HFFc6 (cell line): ENCODE results near the gene FIGNL2. TPM values are rescaled to one million over a fixed set of nuclear protein-coding genes. Genes with fewer than 3 reads are reported as not detected.

Experiments
- DNase-seq: peaks from one replicate; pipeline ENCODE4 v3.0.0-alpha.2; 2018
- H3K27ac Mint-ChIP-seq: 2 replicates; pipeline ENCODE4 v1.8.0; 2020; ENCODE audit warnings: mild to moderate bottlenecking, mixed read lengths
- H3K27me3 Mint-ChIP-seq: 2 replicates; pipeline ENCODE4 v1.8.0; 2021; ENCODE audit warnings: mild to moderate bottlenecking, moderate library complexity, mixed read lengths; ENCODE audit not compliant: insufficient read depth
- H3K36me3 Mint-ChIP-seq: 2 replicates; pipeline ENCODE4 v1.8.0; 2021; ENCODE audit warnings: low read depth, mixed read lengths
- H3K4me1 Mint-ChIP-seq: 2 replicates; pipeline ENCODE4 v1.8.0; 2020; ENCODE audit warnings: low read depth, mixed read lengths
- H3K4me3 Mint-ChIP-seq: 2 replicates; pipeline ENCODE4 v1.8.0; 2020; ENCODE audit warnings: mild to moderate bottlenecking, moderate library complexity, mixed read lengths
- H3K9me3 Mint-ChIP-seq: 2 replicates; pipeline ENCODE4 v1.8.0; 2020; ENCODE audit warnings: mild to moderate bottlenecking, mixed read lengths
- CTCF ChIP-seq: fragments of 200-600 bp; sonication (generic); IDR thresholded peaks from 2 replicates; pipeline ENCODE4 v1.5.0; 2021; ENCODE audit warnings: antibody characterized with exemption, mild to moderate bottlenecking
- total RNA-seq, 6 experiments: library from RNA; stranded (reverse); fragmentation: NEBNext Ultra II Directional; extraction: Animal tissue kit (Norgen Biotek cat#: 25700); gene quantifications; 2 replicates in 1 of 6; 3 replicates in 5 of 6; pipeline ENCODE4 v1.2.3, GENCODE V29; 2021

Gene FIGNL2
- total RNA-seq, 6 experiments from 2014 or later: not detected

- H3K4me3 Mint-ChIP-seq: no peak overlapping the region
- no peaks in the 10 kb centered on the region for H3K9me3 Mint-ChIP-seq
- H3K27ac Mint-ChIP-seq: no peak overlapping the region
- H3K36me3 Mint-ChIP-seq: no peaks in the 10 kb centered on the region
- no peak for DNase-seq
- H3K4me1 Mint-ChIP-seq: peaks cover 8% of the 10 kb centered on the region
- no peak for TF ChIP-seq CTCF
- H3K27me3 Mint-ChIP-seq: peaks cover 29% of the 10 kb centered on the region
Observed at GRCh38 chr12:51866324-51866723, 17.8 kb upstream of the FIGNL2 start.

GRCh38 chr12:51865757-51866270, 17.3 kb upstream of the FIGNL2 start:
- Mint-ChIP-seq H3K27me3 (peaks cover 32% of the 10 kb centered on the region), H3K36me3 (no peaks in the 10 kb centered on the region), H3K27ac (no peak overlapping the region), H3K4me1 (peaks cover 8% of the 10 kb centered on the region), H3K9me3 (no peaks in the 10 kb centered on the region), H3K4me3 (no peak overlapping the region)
- no peak for DNase-seq
- no peak for TF ChIP-seq CTCF

- Mint-ChIP-seq H3K4me3 (no peak overlapping the region), H3K9me3 (no peaks in the 10 kb centered on the region), H3K4me1 (peaks cover 8% of the 10 kb centered on the region), H3K36me3 (no peaks in the 10 kb centered on the region), H3K27ac (no peak overlapping the region), H3K27me3 (peaks cover 29% of the 10 kb centered on the region)
- TF ChIP-seq CTCF: no peak
- DNase-seq: no peak
Observed at GRCh38 chr12:51864833-51865670, 16.5 kb upstream of the FIGNL2 start.

GRCh38 chr12:51863933-51864832, 15.7 kb upstream of the FIGNL2 start:
- peaks cover 8% of the 10 kb centered on the region for H3K4me1 Mint-ChIP-seq
- no peak for TF ChIP-seq CTCF

GRCh38 chr12:51863363-51863932, 14.9 kb upstream of the FIGNL2 start:
- Mint-ChIP-seq H3K27me3 (peaks cover 22% of the 10 kb centered on the region), H3K4me3 (no peak overlapping the region), H3K9me3 (no peaks in the 10 kb centered on the region), H3K4me1 (peaks cover 3% of the 10 kb centered on the region), H3K36me3 (no peaks in the 10 kb centered on the region), H3K27ac (no peak overlapping the region)
- no peak for DNase-seq
- no peak for TF ChIP-seq CTCF

More at GRCh38 chr12:51863933-51864832, 15.7 kb upstream of the FIGNL2 start:
- Mint-ChIP-seq H3K27me3 (peaks cover 22% of the 10 kb centered on the region), H3K27ac (no peak overlapping the region), H3K36me3 (no peaks in the 10 kb centered on the region), H3K9me3 (no peaks in the 10 kb centered on the region), H3K4me3 (no peak overlapping the region)
- DNase-seq: no peak
